GM23338 (cell line): ENCODE measurements around the gene NRXN2. TPM values are rescaled to one million over a fixed set of nuclear protein-coding genes. Genes with fewer than 3 reads are reported as not detected.

ENCODE experiments used
- ATAC-seq: fragments of 200-7000 bp; cut with Tn5 transposase; 3 replicates; pipeline ENCODE4 v1.9.1; 2020
- DNase-seq: peaks from one replicate; pipeline ENCODE4 v3.0.0-alpha.2; 2015; ENCODE audit warnings: low spot score
- H2AFZ ChIP-seq: fragments of 200-600 bp; sonication (generic); 2 replicates; pipeline ENCODE4 v1.8.0; 2016; ENCODE audit warnings: antibody characterized with exemption, mild to moderate bottlenecking, moderate library complexity
- H3F3A ChIP-seq: fragments of 200-600 bp; sonication (generic); replicated peaks from 2 replicates; pipeline ENCODE4 v1.8.0; 2017; ENCODE audit warnings: antibody characterized with exemption, mixed run types, low read depth
- H3K27ac ChIP-seq: fragments of 200-600 bp; sonication (generic); 2 replicates; pipeline ENCODE4 v1.6.1; 2016; ENCODE audit warnings: low read depth
- H3K27me3 ChIP-seq: fragments of 200-600 bp; sonication (generic); 2 replicates; pipeline ENCODE4 v1.8.0; 2016; ENCODE audit warnings: mild to moderate bottlenecking, mixed run types, moderate library complexity; ENCODE audit not compliant: insufficient read depth
- H3K36me3 ChIP-seq: fragments of 200-600 bp; sonication (generic); 2 replicates; pipeline ENCODE4 v1.8.0; 2016; ENCODE audit warnings: mild to moderate bottlenecking; ENCODE audit not compliant: insufficient read depth
- H3K4me1 ChIP-seq: fragments of 200-600 bp; sonication (generic); 2 replicates; pipeline ENCODE4 v1.8.0; 2016; ENCODE audit warnings: mild to moderate bottlenecking, moderate library complexity; ENCODE audit not compliant: insufficient read depth
- H3K4me2 ChIP-seq: fragments of 200-600 bp; sonication (generic); 2 replicates; pipeline ENCODE4 v1.7.1; 2017; ENCODE audit warnings: mixed run types
- H3K4me3 ChIP-seq: fragments of 200-600 bp; sonication (generic); 2 replicates; pipeline ENCODE4 v1.6.1; 2016; ENCODE audit warnings: mixed run types
- H3K79me2 ChIP-seq: fragments of 200-600 bp; sonication (generic); replicated peaks from 2 replicates; pipeline ENCODE4 v1.8.0; 2017; ENCODE audit warnings: mild to moderate bottlenecking; ENCODE audit not compliant: insufficient read depth
- H3K9me2 ChIP-seq: fragments of 200-600 bp; sonication (generic); 2 replicates; pipeline ENCODE4 v1.8.0; 2017; ENCODE audit not compliant: insufficient read depth
- H4K20me1 ChIP-seq: fragments of 200-600 bp; sonication (generic); replicated peaks from 2 replicates; pipeline ENCODE4 v1.8.0; 2017; ENCODE audit warnings: mild to moderate bottlenecking; ENCODE audit not compliant: insufficient read depth
- H3K27ac Mint-ChIP-seq: 2 replicates; pipeline ENCODE4 v1.8.0; 2020; ENCODE audit warnings: inconsistent platforms, mild to moderate bottlenecking, moderate library complexity, mixed read lengths
- H3K27me3 Mint-ChIP-seq: 3 replicates; pipeline ENCODE4 v1.8.0; 2022; ENCODE audit warnings: low read depth, mild to moderate bottlenecking, moderate library complexity, mixed read lengths, inconsistent platforms; ENCODE audit not compliant: insufficient read depth, poor library complexity
- H3K36me3 Mint-ChIP-seq: 3 replicates; pipeline ENCODE4 v1.8.0; 2021; ENCODE audit warnings: low read depth, mild to moderate bottlenecking, inconsistent platforms, moderate library complexity, mixed read lengths
- H3K4me1 Mint-ChIP-seq: 3 replicates; pipeline ENCODE4 v1.8.0; 2020; ENCODE audit warnings: mild to moderate bottlenecking, inconsistent platforms, mixed read lengths
- H3K4me3 Mint-ChIP-seq: 3 replicates; pipeline ENCODE4 v1.8.0; 2021; ENCODE audit warnings: moderate library complexity, mild to moderate bottlenecking, inconsistent platforms, mixed read lengths
- H3K9me3 Mint-ChIP-seq: 3 replicates; pipeline ENCODE4 v1.8.0; 2020; ENCODE audit warnings: moderate library complexity, mild to moderate bottlenecking, inconsistent platforms, mixed read lengths
- EZH2 ChIP-seq: fragments of 200-600 bp; sonication (generic); IDR thresholded peaks from one replicate; pipeline ENCODE4 v1.8.0; 2017; ENCODE audit warnings: antibody characterized with exemption, mild to moderate bottlenecking, low read depth; ENCODE audit not compliant: unreplicated experiment
- EZH2phosphoT487 ChIP-seq: fragments of 200-600 bp; sonication (generic); IDR thresholded peaks from one replicate; pipeline ENCODE4 v1.8.1; 2018; ENCODE audit warnings: antibody characterized with exemption; ENCODE audit not compliant: unreplicated experiment
- JUNB ChIP-seq: IDR thresholded peaks from one replicate; pipeline ENCODE4 v1.6.1; 2016; ENCODE audit warnings: antibody characterized with exemption; ENCODE audit not compliant: unreplicated experiment
- POLR2AphosphoS5 ChIP-seq: IDR thresholded peaks from 2 replicates; pipeline ENCODE4 v1.6.1; 2016; ENCODE audit warnings: antibody characterized with exemption, low read depth
- STAT1 ChIP-seq: IDR thresholded peaks from one replicate; pipeline ENCODE4 v1.6.1; 2016; ENCODE audit warnings: antibody characterized with exemption; ENCODE audit not compliant: unreplicated experiment
- ZNF114 ChIP-seq: fragments of 250-450 bp; sonication (Bioruptor Pico); IDR thresholded peaks from 2 replicates; pipeline ENCODE4 v1.5.0; 2020; ENCODE audit warnings: mild to moderate bottlenecking, moderate library complexity
- ZNF331 ChIP-seq: fragments of 250-450 bp; sonication (Bioruptor Pico); IDR thresholded peaks from 2 replicates; pipeline ENCODE4 v1.5.0; 2020; ENCODE audit warnings: low read depth, mild to moderate bottlenecking, moderate library complexity
- polyA plus RNA-seq: library from polyadenylated mRNA; unstranded; fragments of >200 nt; fragmentation: Nextera tagmentation; extraction: Ambion mirVana; gene quantifications from 2 replicates; pipeline ENCODE4 v1.2.1, GENCODE V29; 2016
- total RNA-seq: library from RNA; depleted of rRNA; stranded (reverse); fragments of >200 nt; shearing (Covaris generic); gene quantifications from 2 replicates; pipeline ENCODE4 v1.2.3, GENCODE V29; 2014
- TF ChIP-seq, protein P1 (sequence below): IDR thresholded peaks from one replicate; pipeline ENCODE4 v1.6.1; 2018; ENCODE audit warnings: antibody characterized with exemption; ENCODE audit not compliant: unreplicated experiment
- TF ChIP-seq, protein P2 (sequence below), 2 experiments: fragments of 200-600 bp in 1 of 2; sonication (generic) in 1 of 2; conservative IDR thresholded peaks; 2 replicates each; pipeline versions ENCODE4 v1.5.1 to v1.6.1; 2016 to 2017; ENCODE audit warnings: antibody characterized with exemption in 2 of 2, low read depth in 2 of 2, mild to moderate bottlenecking in 2 of 2, moderate library complexity in 1 of 2
- TF ChIP-seq, protein P3 (sequence below): IDR thresholded peaks from 2 replicates; pipeline ENCODE4 v1.6.1; 2016; ENCODE audit warnings: antibody characterized with exemption

Gene NRXN2
- total and polyA plus RNA-seq, 2 experiments from 2014 or later, result 3.4 to 17.0 TPM

DNA sequence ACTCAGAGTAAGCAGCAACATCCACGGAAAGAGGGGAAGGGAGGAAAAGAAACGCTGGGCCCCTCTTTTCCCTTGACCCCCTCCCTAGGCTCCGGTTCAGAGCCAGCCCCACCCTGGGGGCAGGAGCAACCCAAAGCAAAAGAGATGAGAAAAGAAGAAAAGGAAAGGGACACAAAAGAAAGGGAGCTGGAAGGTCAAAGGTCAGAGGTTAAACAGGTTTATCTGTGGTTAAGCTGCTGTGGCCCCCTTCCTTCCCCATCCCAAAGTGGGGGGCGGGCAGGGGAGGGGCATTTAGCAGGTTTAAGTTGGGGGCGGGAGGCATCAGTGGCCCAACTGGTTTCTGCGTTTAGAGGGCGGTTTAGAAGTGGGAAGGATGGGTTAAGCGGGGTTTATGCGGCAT, 96.4 kb downstream of the NRXN2 start (continued):
- TF ChIP-seq JUNB, result no peak
- TF ChIP-seq, protein P1, sequence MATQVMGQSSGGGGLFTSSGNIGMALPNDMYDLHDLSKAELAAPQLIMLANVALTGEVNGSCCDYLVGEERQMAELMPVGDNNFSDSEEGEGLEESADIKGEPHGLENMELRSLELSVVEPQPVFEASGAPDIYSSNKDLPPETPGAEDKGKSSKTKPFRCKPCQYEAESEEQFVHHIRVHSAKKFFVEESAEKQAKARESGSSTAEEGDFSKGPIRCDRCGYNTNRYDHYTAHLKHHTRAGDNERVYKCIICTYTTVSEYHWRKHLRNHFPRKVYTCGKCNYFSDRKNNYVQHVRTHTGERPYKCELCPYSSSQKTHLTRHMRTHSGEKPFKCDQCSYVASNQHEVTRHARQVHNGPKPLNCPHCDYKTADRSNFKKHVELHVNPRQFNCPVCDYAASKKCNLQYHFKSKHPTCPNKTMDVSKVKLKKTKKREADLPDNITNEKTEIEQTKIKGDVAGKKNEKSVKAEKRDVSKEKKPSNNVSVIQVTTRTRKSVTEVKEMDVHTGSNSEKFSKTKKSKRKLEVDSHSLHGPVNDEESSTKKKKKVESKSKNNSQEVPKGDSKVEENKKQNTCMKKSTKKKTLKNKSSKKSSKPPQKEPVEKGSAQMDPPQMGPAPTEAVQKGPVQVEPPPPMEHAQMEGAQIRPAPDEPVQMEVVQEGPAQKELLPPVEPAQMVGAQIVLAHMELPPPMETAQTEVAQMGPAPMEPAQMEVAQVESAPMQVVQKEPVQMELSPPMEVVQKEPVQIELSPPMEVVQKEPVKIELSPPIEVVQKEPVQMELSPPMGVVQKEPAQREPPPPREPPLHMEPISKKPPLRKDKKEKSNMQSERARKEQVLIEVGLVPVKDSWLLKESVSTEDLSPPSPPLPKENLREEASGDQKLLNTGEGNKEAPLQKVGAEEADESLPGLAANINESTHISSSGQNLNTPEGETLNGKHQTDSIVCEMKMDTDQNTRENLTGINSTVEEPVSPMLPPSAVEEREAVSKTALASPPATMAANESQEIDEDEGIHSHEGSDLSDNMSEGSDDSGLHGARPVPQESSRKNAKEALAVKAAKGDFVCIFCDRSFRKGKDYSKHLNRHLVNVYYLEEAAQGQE, result no peak
- TF ChIP-seq ZNF331, result no peak
- no peak for TF ChIP-seq EZH2phosphoT487
- TF ChIP-seq, protein P2, sequence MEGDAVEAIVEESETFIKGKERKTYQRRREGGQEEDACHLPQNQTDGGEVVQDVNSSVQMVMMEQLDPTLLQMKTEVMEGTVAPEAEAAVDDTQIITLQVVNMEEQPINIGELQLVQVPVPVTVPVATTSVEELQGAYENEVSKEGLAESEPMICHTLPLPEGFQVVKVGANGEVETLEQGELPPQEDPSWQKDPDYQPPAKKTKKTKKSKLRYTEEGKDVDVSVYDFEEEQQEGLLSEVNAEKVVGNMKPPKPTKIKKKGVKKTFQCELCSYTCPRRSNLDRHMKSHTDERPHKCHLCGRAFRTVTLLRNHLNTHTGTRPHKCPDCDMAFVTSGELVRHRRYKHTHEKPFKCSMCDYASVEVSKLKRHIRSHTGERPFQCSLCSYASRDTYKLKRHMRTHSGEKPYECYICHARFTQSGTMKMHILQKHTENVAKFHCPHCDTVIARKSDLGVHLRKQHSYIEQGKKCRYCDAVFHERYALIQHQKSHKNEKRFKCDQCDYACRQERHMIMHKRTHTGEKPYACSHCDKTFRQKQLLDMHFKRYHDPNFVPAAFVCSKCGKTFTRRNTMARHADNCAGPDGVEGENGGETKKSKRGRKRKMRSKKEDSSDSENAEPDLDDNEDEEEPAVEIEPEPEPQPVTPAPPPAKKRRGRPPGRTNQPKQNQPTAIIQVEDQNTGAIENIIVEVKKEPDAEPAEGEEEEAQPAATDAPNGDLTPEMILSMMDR (conservative IDR thresholded peaks at IDR 0.05; ENCODE audit: low read depth in 2 of 2), result no peak
- TF ChIP-seq ZNF114 (CRISPR knock-in tag), result no peak
- TF ChIP-seq, protein P3, sequence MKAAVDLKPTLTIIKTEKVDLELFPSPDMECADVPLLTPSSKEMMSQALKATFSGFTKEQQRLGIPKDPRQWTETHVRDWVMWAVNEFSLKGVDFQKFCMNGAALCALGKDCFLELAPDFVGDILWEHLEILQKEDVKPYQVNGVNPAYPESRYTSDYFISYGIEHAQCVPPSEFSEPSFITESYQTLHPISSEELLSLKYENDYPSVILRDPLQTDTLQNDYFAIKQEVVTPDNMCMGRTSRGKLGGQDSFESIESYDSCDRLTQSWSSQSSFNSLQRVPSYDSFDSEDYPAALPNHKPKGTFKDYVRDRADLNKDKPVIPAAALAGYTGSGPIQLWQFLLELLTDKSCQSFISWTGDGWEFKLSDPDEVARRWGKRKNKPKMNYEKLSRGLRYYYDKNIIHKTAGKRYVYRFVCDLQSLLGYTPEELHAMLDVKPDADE, result no peak

DNA sequence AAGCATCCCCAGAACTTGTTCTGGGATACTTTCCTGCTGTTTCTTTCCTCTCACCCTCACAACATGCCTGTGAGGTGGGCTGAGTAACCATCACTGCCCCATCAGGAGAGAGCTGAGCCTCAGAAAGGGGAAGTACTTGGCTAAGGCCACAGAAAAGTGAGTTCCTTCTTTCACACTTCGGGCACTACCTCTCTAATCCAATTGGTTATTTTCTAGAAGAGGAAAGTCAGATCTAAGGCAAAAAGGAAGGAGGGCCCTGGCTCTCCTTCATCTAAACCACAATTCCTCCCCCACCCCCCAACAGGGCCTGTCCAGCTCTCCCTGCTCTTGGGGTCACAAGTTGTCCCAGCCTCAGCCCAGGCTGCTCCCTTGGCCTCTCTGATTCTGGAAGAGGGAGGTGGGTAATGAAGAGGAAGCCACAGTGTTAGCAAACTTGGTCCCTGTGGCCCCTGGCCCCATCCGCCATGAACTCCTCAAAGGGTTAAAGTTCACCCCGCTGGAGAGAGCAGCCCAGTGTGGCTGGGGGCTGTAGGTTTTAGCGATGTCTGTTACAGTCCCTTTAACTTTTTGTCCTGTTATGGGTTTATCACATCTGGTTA, 98.0 kb downstream of the NRXN2 start:
- no peaks in the 10 kb centered on the region for H3F3A ChIP-seq
- H3K4me1 Mint-ChIP-seq, result peaks cover 33% of the 10 kb centered on the region
- no peak overlapping the region for H3K27ac Mint-ChIP-seq
- no peak overlapping the region for H2AFZ ChIP-seq
- no peaks in the 10 kb centered on the region for H3K9me3 Mint-ChIP-seq
- no peak overlapping the region for H3K4me2 ChIP-seq
- no peaks in the 10 kb centered on the region for H3K79me2 ChIP-seq
- H3K27ac ChIP-seq, result no peak overlapping the region
- no peak overlapping the region for H3K4me3 ChIP-seq
- H3K36me3 ChIP-seq, result no peaks in the 10 kb centered on the region
- no peaks in the 10 kb centered on the region; the same call in 1 of the 2 replicates for H3K27me3 ChIP-seq
- H3K27me3 Mint-ChIP-seq, result peaks cover 8% of the 10 kb centered on the region
- no peak overlapping the region for H3K4me3 Mint-ChIP-seq
- DNase-seq (no peak), ATAC-seq (no peak)
- H3K36me3 Mint-ChIP-seq, result peaks cover 6% of the 10 kb centered on the region; the same call in 1 of the 3 replicates
- peaks cover 11% of the 10 kb centered on the region for H3K4me1 ChIP-seq
- no peaks in the 10 kb centered on the region; the same call in 1 of the 2 replicates for H4K20me1 ChIP-seq
- no peaks in the 10 kb centered on the region for H3K9me2 ChIP-seq
- TF ChIP-seq EZH2phosphoT487 (no peak), JUNB (no peak), ZNF114 (CRISPR knock-in tag) (no peak), STAT1 (no peak), EZH2 (no peak), POLR2AphosphoS5 (no peak)
- TF ChIP-seq, protein P2 (conservative IDR thresholded peaks at IDR 0.05; ENCODE audit: low read depth in 2 of 2), result no peak
- TF ChIP-seq, protein P3, result no peak
- TF ChIP-seq, protein P1, result no peak
